GM18511 (cell line): Measurements from ENCODE around the gene TMEM135.
"Not testable (repeated sequence)": the region's sequence is repeated elsewhere in the genome, so short reads cannot be mapped to it uniquely, and the experiment has no call there.

Experiments used
- ATAC-seq: cut with Tn5 transposase; IDR thresholded peaks from one replicate; pipeline ENCODE4 v1.9.1; 2021; ENCODE audit warnings: mild to moderate bottlenecking, moderate library complexity; ENCODE audit not compliant: unreplicated experiment

The TMEM135 gene

DNA sequence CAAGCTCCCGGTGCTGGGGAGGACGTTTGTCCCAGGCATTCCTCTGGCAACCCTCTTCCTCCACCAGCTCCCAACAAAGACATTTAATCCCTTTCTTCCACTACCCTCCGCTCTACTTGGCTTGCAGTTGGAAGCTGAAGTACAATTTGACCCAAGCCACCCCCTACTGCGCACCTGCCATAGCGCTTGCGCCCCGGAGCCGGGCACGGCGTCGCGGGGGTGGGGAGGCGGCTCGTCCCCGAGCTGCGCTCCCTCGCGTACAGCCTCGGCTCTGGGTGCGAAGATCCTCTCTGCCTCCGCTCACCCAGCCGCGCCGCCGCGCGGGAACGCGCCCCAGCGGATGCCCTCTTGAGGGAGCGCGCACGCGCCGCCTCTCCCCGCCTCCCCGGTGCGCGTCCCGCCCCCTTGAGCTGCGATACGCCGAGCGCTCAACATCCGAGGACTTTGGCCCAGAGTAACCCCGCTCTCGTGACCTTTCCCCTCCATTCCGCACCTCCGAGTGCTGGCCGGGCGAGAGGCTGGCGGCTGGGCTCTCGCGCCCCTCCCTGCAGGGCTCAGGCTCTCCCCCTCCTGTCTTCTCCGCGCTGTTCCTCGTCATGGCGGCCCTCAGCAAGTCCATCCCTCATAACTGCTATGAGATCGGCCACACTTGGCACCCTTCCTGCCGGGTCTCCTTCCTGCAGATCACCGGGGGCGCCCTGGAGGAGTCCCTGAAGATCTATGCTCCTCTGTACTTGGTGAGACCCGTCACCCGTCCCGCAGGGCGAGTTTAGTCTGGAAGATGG, at the start of gene TMEM135:
TMEM135 (plus strand) TSS at position 485 of the 785 bp plus-strand sequence; CDS start at position 597, 112 bp downstream.
- peak; percentile 98 for ATAC-seq

DNA sequence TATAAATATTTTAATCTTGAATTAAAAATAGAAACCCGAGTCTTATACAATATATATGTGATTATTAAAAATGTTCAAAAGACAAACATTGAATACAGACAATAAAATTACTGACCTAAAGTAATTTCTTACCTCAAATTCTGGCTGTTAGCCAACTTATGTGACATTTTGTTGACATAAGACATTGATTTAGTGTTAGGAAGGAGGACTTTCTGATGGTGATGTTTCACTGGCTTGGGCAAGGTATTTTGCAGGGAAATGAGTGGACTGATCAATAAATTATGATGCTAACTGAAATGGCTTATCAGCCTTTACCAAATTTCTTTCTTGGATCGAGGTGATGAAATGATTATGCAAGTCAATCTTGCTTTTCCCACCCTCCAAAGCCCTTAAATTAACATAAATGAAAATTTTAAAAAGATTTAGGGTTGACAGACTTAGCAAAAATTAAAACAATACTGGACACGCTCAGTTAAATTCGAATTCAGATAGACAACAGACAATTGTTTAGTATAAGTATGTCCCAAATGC, 49.3 kb upstream of the TMEM135 start:
- no peak for ATAC-seq

DNA sequence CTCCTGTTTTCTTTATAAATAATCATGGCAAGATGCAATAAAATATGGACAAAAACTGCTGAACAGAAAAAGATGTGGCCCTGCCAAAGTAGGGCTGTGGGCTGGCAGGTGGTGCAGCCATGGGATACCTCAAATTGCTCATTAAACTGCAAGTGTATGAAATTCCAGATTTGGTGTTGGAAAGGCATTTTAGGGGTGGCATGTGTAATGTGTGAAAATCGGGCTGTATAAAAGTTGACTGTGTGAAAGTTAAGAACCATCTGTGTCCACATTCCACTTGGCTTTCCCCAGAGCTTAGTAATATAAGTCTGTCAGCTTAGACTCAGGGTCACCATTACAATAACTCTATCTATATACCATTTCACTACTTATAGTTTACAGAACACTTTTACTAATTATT, 47.7 kb upstream of the TMEM135 start:
- no peak for ATAC-seq

DNA sequence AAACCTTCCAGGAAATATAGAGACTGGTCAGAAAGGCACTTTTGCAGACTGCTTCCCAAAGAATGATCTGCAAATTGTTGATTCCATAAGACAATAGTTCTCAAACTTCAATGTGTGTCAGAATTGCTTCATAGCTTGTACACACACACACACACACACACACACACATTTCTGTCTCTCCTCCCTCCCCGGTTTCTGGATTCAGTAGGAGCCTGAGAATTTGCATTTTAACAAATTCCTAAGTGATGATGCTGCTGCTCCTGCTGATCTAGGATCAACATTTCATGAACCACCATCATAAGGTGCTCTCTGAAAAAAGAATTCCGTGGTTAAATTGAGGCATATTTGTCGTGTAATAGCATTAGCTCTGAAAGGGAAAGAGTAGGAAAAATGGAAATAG, 47.2 kb upstream of the TMEM135 start:
- no peak for ATAC-seq

DNA sequence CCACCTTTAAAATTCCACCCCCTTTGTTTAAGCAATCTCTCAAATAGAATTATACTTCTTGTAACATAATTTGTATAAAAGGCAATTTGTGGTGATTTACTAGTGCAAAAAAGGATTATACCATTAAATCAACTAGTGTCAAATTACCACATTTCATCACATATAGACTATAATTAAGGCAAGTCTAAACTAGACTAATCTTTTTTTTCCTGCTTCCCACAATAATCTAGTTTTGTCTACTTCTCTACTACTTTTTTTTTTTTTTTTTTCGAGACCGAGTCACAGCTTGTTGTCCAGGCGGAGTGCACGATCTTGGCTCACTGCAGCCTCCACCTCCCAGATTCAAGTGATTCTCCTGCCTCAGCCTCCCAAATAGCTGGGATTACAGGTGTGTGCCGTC, 46.4 kb upstream of the TMEM135 start:
- ATAC-seq: no peak

DNA sequence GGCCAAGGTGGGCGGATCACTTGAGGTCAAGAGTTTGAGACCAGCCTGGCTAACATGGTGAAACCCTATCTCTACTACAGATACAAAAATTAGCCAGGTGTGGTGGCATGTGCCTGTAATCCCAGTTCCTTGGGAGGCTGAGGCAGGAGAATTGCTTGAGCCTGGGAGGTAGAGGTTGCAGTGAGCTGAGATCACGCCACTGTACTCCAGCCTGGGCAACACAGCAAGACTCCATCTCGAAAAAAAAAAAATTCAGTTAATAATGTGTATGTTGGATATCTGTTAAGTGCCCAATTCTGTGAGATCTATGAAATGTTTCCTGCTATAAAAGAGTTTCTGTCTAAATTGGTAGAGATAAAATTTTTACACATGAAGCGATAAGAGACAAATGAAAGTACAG, 45.4 kb upstream of the TMEM135 start:
- ATAC-seq: not testable (repeated sequence)

DNA sequence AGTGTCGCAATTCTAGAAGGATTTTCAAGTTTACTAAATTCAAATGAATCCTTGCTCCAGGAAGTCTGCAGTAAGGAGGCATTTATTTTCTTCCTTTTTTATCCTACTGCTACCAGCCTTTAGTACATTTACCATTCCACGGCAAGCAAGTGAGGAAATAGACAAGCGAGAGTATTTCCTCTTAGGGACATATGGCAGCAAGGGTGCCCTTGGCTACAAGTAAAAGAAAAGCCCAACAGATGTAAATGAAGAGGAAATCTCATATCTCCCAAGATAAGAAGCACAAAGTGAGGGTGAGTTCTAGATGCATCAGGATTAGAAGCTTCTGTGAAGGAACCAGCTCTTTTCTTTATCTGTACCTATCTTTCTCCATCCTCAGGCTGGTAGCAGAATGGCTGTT, 44.7 kb upstream of the TMEM135 start:
- no peak for ATAC-seq

DNA sequence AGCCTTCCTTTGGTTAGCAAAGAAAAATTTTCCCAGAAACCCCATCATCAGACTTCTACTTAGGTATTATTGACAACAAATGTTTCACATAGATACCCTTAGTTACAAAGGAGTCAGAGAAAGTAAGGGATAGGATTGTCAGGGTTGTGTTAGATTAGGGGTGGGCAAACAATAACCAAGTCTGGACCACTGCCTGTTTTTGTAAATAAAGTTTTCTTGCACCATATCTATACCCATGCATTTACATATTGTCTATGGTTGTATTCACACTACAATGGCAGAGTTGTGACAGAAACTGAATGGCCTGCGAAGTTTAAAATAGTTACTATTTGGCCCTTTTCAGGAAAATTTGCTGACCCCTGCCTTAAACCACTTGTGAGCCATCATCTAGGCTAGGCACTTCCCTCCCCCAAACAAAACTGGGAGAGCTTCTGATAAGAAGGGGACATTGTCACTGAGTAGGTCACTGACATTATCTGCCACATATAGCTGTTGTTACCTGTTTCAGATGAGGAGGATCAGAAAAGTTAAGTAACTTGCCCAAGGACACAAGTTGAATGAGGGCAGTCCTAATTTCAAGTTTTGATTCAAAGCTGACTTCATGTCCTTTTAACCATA, 40.7 kb upstream of the TMEM135 start:
- no peak for ATAC-seq

DNA sequence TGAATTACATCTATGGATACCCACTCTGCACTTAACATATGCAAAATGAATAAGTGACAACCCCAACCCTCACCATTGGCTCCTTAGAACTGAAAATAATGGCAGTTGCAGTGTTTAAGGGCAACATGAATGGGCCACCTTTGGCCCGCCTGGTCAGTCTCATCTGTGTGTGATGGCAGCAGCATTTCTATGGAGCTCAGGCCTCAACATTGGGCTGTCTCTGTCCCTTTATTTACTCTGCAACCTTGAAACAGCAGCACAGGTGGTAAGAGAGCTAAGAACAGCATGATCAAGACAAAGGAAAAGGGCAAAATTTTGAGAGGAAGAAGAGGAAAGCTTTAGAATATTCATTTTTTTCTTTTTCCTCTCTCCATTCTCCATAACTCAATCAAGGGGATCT, 38.3 kb upstream of the TMEM135 start:
- no peak for ATAC-seq

DNA sequence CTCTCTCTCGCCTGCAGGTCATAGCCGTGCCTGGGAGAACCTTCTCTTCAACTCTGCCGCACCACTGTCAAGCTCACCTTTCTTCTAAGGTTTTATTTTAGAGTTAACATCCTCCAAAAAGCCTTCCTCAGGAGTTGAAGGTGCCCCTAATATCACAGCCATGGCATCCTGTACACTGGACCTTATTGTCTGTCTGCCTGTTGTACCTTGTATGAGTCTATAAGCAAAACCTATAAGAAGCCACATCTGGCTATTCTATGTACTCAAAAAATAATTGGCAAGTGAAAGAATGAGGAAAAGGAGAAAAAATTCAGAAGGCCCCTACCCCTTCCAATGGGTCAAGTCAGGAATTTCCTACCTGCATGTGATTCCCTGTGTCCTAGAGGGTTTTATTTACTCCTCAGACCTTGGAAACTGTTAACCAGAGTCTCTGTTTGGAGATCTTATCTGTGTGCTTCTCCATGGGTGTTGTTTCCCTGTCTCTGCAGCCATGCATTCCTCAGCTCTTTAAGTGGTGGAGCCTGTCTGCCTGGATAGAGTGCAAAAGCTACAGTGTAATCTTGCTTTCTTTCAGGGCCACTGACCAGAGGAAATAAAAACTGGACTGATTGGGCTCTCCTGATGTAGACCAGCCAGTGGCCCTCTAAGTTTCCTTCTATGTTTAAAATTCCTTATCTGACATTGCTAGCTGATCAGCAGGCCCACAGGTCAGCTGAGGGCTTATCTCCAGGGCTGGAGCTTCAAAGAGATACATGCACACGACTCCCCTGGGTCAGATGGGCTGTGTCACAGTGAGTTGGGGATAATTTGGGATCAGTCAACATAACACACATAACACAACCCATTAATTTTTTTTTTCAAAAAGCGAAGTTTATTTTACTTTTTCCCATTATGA, 37.6 kb upstream of the TMEM135 start:
- ATAC-seq: no peak

DNA sequence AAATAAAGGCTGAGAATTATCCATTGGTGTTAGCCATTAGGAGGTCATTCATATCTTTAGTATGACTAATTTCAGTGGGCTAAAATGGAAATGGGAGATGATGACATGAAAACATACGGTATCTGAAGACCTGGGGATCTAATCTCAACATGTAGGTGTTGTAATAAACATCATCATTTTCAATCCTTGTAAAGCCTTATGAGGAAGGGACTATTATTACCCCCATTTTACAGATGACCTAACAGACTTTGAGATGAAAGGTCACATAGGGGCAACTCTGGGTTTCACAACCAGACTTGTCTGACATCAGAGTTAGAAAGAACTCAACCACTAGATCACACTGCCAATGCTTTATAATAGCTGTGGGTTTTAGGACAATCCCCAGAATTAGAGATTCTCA, 34.8 kb upstream of the TMEM135 start:
- no peak for ATAC-seq

DNA sequence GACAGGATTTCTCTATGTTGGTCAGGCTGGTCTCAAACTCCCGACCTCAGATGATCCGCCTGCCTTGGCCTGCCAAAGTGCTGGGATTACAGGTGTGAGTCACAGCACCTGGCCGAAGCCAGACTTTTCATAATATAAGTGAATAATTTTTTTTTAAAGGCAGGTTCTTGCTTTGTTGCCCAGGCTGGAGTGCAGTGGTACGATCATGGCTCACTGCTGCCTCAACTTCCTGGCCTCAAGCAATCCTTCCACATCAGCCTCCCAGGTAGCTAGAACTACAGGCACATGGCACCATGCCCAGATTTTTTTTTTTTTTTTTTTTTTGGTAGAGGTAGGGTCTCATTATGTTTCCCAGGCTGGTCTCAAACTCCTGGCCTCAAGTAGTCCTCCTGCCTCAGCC, 33.5 kb upstream of the TMEM135 start:
- not testable (repeated sequence) for ATAC-seq

DNA sequence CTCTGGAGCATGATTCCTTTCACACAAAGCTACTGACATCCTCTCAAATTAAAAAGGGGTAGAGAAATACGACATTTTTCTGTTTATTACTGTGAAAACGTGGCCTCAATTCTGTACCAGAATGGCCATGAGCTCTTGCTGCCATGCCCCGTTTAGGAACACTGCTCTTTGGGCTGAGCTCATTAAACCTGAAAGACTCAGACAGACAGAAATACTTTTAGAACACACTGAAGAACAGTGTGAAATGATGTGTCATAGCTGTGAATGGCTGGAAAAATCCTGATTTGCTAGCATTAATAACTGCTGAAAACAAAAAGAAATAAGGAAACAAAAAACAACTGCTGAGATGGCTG, 32.2 kb upstream of the TMEM135 start:
- no peak for ATAC-seq

DNA sequence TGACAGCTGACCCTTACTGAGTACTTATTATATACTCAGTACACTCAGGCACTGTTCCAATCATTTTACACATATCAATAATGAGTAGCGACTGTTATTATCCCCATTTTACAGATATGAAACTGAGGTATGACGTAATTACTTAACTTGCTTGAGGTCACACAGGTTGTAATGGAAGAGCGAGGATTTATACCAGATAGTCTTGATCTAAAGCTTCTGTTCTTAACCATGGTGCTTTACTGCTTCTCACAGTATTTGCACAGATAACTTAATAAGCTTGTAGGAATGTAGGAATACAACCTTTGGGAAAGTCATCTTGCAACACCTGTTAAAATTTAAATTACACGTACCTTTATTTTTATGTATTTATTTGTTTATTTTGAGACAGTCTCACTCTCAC, 31.7 kb upstream of the TMEM135 start:
- no peak for ATAC-seq

DNA sequence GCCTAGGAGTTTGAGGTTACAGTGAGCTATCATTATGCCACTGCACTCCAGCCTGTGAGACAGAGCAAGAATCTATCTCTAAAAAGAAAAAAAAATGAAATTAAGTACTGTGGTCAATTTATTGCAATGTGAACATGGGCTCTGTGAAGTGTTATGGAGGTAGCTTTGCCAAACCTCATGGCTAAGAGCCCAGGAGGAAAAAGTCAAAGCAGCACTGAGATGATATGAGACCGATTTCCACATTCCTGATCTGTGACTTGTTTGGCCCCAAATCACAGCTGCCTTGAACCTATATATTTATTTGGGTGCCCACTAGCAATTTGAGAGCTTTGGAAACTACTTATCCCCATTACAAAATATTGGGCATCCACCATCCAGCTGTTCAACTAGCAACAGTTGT, 29.8 kb upstream of the TMEM135 start:
- no peak for ATAC-seq

DNA sequence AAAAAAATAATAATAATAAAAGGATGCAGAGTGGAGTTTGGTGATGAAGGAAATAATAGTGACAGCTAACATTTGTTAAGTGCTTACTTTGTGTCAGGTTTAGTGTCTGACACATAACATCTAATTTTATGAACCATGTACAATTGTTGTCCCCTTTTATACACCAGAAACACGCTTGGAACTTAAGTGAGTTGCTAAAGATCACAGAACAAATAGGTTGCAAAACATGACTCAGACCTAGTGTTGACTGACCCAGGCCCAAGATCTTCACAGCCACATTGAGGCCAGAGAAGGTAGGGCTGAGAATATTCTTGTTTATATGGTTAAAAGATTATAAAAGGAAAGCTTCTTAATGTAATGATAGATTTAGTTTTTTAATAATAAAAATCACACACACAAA, 25.6 kb upstream of the TMEM135 start:
- ATAC-seq: no peak

DNA sequence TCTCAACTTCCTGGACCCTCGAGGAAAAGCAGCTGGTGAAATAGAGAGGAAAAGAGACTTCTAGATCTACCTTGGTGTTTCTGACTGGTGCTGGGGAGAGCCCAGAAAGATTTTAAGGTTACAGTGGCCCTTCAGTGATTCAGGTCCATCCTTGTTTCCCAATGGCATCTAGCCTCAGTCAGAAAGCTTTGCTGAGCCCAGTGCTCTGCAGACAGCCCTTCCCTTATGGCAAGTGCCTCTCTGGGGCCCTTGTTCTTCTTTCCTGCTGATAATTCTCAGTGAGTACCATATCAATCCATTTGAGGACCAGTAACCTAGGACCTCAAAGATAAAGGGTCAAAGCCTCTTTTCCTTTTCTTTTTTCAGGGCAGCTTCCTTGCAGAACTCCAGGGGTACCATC, 25.1 kb upstream of the TMEM135 start:
- ATAC-seq: no peak

DNA sequence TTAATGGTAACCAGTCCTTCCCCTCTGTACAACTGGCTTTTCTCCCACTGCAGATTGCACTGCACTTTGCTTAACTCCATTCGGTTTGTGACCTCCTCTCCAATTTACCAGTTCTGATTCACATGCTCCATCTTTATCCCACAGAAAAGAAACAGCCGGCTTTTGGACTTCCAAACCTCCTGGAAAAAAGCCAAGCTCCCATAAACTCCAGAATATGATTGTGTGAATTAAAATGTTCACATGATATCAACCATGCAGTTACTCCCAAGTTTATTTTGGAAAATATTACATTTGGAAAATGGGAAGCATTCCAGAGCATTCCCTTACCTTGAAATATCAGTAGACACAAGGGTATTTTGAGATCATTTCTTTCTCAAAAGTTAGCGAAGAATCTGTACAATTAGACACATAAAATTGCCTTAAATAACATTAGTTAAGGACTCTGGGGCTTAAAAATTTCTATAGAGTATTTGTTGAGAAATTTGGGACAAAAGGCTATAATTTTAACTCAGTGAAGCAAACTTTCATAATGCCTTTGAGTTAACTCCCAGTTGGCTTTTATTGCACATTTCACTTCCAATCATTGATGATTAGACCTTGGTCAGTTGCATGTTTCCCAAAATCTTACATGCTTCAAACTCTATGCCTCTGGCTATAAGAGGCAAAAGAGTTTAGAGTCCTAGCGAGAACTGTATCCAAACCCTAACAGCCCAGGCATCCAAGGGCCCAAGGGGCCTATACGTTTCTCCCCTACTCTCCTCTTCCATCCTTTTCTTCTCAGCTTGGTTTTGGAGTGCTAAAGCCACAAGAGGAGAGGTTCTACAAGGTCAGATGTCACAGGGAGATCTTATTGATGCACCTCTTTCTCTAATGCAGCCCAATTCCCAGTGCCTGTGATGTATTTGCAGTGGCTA, 23.6 kb upstream of the TMEM135 start:
- ATAC-seq: no peak

DNA sequence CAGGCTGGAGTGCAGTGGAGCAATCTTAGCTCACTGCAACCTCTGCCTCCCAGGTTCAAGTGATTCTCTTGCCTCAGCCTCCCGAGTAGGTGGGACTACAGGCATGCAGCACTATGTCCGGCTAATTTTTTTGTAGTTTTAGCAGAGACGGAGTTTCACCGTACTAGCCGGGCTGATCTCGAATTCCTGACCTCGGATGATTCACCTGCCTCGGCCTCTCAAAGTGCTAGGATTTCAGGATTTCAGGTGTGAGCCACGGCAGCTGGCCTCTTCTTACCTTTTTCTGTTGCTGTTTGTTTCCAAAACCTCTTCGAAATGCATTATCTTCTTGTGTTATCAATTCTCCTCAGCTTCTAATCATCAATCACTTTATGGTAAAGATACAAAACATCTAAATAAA, 22.1 kb upstream of the TMEM135 start:
- ATAC-seq: no peak

DNA sequence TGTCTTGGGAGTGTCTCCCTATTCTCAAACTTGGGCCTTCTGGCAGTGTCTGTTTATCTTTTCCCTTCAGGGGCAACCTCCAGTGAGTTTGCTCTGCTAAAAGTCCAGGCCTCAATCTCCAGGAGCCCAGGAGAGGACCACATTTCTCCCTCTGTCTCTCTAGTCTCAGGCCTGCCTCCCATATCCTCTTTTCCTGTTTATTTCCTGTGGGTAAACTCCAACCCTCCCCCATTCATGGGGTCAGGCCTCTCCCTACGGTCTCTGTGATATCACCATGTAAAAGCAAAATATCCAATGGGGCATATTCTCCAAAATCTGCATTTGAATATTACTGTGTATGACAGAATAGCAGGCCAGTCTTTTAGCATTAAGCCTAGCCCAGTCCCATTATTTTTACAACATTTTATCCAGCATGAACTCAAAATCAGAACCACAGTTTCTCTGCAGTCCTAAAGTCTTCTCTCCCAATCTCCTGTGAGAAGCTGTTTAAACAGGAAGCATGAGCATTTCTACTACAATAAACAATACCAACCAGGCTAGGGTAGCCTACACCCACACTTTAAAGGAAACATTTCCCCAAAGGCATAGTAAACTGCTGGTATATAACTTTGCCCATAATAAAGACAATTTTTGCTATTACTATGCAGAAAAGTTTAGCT, 18.0 kb upstream of the TMEM135 start:
- no peak for ATAC-seq
